PFSK-1 (cell line): ENCODE results near the gene RAPGEF3.

Experiments used
- FOXP2 ChIP-seq: optimal IDR thresholded peaks from 2 replicates; pipeline ENCODE3; 2011; ENCODE audit warnings: borderline replicate concordance, control low read depth, inconsistent platforms; ENCODE audit not compliant: insufficient read depth; ENCODE audit errors: extremely low read length, extremely low read depth
- POLR2AphosphoS5 ChIP-seq: IDR thresholded peaks from 2 replicates; pipeline ENCODE4 v1.6.1; 2012; ENCODE audit warnings: low read depth, mild to moderate bottlenecking, control low read depth, low read length, moderate library complexity
- REST ChIP-seq, 2 experiments: IDR thresholded peaks; 2 replicates each; pipeline versions ENCODE4 v1.6.1 to v1.8.0; 2011 to 2012; ENCODE audit warnings: low read depth in 2 of 2, low read length in 2 of 2, control low read depth in 1 of 2, inconsistent platforms in 1 of 2, mild to moderate bottlenecking in 1 of 2, moderate library complexity in 1 of 2; ENCODE audit not compliant: insufficient read depth in 1 of 2
- SIN3A ChIP-seq: IDR thresholded peaks from 2 replicates; pipeline ENCODE4 v1.6.1; 2012; ENCODE audit warnings: mild to moderate bottlenecking, low read length, moderate library complexity, borderline replicate concordance; ENCODE audit not compliant: insufficient read depth
- TAF1 ChIP-seq: IDR thresholded peaks from 2 replicates; pipeline ENCODE4 v1.6.1; 2012; ENCODE audit warnings: low read length, control low read depth, borderline replicate concordance; ENCODE audit not compliant: insufficient read depth

The RAPGEF3 gene

GRCh38 chr12:47734725-47735480, 23.8 kb downstream of the RAPGEF3 start:
- TF ChIP-seq FOXP2 (no peak), TAF1 (no peak), REST (IDR thresholded peaks at IDR 0.05; ENCODE audit: insufficient read depth in 1 of 2, low read depth in 2 of 2, low read length in 2 of 2) (no peak), SIN3A (no peak), POLR2AphosphoS5 (no peak)

GRCh38 chr12:47733142-47733541, 25.5 kb downstream of the RAPGEF3 start:
- TF ChIP-seq POLR2AphosphoS5: no peak

GRCh38 chr12:47732504-47732903, 26.2 kb downstream of the RAPGEF3 start:
- TF ChIP-seq FOXP2 (no peak), TAF1 (no peak), POLR2AphosphoS5 (no peak), SIN3A (no peak), REST (IDR thresholded peaks at IDR 0.05; ENCODE audit: insufficient read depth in 1 of 2, low read depth in 2 of 2, low read length in 2 of 2) (no peak)

GRCh38 chr12:47731723-47732122, 27.0 kb downstream of the RAPGEF3 start:
- no peak for TF ChIP-seq SIN3A
- TF ChIP-seq POLR2AphosphoS5: no peak
- no peak for TF ChIP-seq TAF1
- TF ChIP-seq FOXP2: no peak
- TF ChIP-seq REST (IDR thresholded peaks at IDR 0.05; ENCODE audit: insufficient read depth in 1 of 2, low read depth in 2 of 2, low read length in 2 of 2): no peak

- no peak for TF ChIP-seq FOXP2
- no peak for TF ChIP-seq SIN3A
- TF ChIP-seq TAF1: no peak
- no peak for TF ChIP-seq REST (IDR thresholded peaks at IDR 0.05; ENCODE audit: insufficient read depth in 1 of 2, low read depth in 2 of 2, low read length in 2 of 2)
- TF ChIP-seq POLR2AphosphoS5: no peak
Measured at GRCh38 chr12:47730341-47730744, 28.3 kb downstream of the RAPGEF3 start.
